Measurements from ENCODE around the gene SBF1. TPM values are rescaled to one million over a fixed set of nuclear protein-coding genes. Genes with fewer than 3 reads are reported as not detected.

SBF1 gene
- total RNA-seq, 1 donor from 2014 or later = 37.3 TPM

DNA sequence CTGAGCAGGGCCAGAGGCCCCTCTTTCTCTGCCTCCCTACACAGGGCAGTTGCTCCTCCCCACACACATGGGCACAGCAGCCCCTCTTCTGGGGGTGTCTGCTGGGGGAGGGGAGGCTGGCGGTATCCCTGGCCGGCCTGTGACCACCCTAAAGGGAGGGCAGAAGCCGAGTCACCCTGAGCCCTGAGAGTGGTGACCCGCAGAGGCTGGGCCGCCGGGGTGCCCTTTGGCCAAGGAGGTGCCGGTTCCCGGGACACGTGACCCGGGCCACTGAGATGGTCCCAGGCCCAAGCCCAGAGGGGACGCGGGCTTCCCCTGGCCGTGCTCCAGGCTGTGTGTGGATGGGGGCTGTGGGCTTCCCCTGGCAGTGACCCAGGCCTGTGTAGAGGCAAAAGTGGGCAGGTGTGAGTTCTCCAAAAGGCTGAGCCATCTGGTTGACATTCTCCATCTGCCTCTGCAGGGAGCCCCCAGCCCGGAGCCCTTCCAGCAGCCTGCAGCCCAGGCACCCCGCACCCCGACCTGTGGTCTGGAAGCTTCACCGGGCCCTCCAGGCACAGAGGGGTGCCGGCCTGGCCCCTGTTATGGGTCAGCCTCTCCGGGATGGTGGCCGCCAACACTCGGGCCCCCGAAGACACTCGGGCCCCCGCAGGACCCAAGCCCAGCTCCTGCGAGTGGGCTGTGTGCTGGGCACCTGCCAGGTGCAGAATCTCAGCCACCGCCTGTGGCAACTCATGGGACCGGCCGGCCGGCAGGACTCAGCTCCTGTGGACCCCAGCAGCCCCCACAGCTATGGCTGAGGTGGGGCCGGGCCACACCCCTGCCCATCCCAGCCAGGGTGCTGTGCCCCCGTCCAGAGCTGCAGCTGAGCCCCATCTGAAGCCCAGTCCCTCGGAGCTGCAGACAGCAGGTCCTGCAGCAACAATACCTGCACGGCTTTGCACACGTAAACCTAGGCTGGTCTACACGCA lies 7.6 kb upstream of the SBF1 start:
- no peak for DNase-seq (ENCODE audit: extremely low spot score in 2 of 2)
- Histone ChIP-seq H3K27me3 (peaks cover 19% of the 10 kb centered on the region), H3K36me3 (no peaks in the 10 kb centered on the region), H3K9me3 (no peaks in the 10 kb centered on the region), H3K4me1 (peaks cover 15% of the 10 kb centered on the region), H3K27ac (no peak overlapping the region), H3K4me3 (peak overlapping the region; percentile 40 to 62)
- TF ChIP-seq, protein P1, sequence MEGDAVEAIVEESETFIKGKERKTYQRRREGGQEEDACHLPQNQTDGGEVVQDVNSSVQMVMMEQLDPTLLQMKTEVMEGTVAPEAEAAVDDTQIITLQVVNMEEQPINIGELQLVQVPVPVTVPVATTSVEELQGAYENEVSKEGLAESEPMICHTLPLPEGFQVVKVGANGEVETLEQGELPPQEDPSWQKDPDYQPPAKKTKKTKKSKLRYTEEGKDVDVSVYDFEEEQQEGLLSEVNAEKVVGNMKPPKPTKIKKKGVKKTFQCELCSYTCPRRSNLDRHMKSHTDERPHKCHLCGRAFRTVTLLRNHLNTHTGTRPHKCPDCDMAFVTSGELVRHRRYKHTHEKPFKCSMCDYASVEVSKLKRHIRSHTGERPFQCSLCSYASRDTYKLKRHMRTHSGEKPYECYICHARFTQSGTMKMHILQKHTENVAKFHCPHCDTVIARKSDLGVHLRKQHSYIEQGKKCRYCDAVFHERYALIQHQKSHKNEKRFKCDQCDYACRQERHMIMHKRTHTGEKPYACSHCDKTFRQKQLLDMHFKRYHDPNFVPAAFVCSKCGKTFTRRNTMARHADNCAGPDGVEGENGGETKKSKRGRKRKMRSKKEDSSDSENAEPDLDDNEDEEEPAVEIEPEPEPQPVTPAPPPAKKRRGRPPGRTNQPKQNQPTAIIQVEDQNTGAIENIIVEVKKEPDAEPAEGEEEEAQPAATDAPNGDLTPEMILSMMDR (IDR thresholded peaks at IDR 0.05) = no peak
- TF ChIP-seq POLR2AphosphoS5 (IDR thresholded peaks at IDR 0.05; ENCODE audit: insufficient read depth in 1 of 2, low read depth in 1 of 2) (no peak), POLR2A (IDR thresholded peaks at IDR 0.05) (no peak)
- intact Hi-C loops (cut with DNase I) = no loop called here

DNA sequence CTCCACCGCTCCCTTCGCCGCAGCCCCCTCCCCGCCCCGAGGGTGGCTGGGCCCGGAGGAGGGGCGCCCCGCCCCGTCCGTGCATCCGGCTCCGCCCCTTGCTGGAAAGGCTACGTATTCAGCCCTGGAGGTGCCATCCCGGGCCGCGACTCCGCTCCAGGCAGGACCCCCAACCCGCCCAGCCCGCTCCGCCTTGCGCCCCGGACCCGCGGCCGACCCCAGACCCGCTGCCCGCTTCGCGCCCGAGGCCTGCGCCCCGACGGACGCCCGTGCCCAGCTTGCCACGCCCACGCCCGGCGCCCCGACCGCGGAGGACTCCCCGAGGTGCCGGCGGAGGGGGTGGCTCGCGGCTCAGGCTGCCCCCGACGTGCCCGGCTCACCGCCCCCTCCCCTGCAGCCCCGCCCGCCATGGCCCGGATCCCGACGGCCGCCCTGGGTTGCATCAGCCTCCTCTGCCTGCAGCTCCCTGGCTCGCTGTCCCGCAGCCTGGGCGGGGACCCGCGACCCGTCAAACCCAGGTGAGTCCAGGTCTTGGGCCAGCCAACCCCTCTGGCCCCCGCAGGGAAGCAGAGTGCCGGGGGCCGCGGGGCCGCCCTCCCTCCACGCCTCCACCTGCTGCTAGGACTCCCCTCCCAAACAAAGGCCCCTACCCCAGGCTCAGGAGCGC lies 6.7 kb upstream of the SBF1 start, which contains the start of gene ADM2:
Gene ADM2, plus strand, starts transcription at position 104 of the 667 bp plus-strand sequence. Its CDS starts 305 bp downstream, at position 409.
- Histone ChIP-seq H3K4me1 (peaks cover 15% of the 10 kb centered on the region), H3K27me3 (peaks cover 19% of the 10 kb centered on the region), H3K4me3 (peak within 1 kb of the TSS; percentile 40 to 62), H3K36me3 (no peaks in the 10 kb centered on the region), H3K27ac (no peak within 1 kb of the TSS), H3K9me3 (no peaks in the 10 kb centered on the region)
- intact Hi-C loops (cut with DNase I) = no loop called here
- TF ChIP-seq, protein P1 (IDR thresholded peaks at IDR 0.05) = no peak
- no peak for TF ChIP-seq POLR2AphosphoS5 (IDR thresholded peaks at IDR 0.05; ENCODE audit: insufficient read depth in 1 of 2, low read depth in 1 of 2)
- TF ChIP-seq POLR2A (IDR thresholded peaks at IDR 0.05) = no peak
- no peak for DNase-seq (ENCODE audit: extremely low spot score in 2 of 2)

DNA sequence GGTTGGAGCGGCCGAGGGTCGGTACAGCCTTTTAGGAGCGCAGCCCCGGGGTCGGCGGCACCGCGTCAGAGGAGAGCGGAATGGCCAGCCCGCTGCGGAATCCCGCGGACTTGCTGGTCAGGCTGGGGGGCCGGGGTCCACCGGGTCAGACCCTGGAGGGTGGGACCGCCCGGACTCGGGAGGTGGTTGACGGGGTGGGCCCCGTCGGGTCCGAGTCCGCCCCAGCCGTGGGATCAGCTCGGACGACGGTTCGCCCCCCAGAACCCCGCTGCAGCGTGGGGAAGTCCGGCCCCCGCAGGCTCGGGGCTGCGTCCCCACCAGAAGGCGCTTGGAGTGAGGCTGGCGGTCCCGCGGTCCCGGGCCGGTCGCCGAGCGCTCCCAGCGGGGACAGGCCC lies 6.2 kb upstream of the SBF1 start:
- peaks cover 15% of the 10 kb centered on the region for H3K4me1 ChIP-seq
- DNase-seq (ENCODE audit: extremely low spot score in 2 of 2) = no peak
- peak overlapping the region; percentile 40 to 62 for H3K4me3 ChIP-seq
- no peaks in the 10 kb centered on the region for H3K36me3 ChIP-seq
- no peaks in the 10 kb centered on the region for H3K9me3 ChIP-seq
- H3K27ac ChIP-seq = no peak overlapping the region
- peaks cover 19% of the 10 kb centered on the region for H3K27me3 ChIP-seq
- TF ChIP-seq POLR2AphosphoS5 (IDR thresholded peaks at IDR 0.05; ENCODE audit: insufficient read depth in 1 of 2, low read depth in 1 of 2) = no peak
- intact Hi-C loops (cut with DNase I) = no loop called here

DNA sequence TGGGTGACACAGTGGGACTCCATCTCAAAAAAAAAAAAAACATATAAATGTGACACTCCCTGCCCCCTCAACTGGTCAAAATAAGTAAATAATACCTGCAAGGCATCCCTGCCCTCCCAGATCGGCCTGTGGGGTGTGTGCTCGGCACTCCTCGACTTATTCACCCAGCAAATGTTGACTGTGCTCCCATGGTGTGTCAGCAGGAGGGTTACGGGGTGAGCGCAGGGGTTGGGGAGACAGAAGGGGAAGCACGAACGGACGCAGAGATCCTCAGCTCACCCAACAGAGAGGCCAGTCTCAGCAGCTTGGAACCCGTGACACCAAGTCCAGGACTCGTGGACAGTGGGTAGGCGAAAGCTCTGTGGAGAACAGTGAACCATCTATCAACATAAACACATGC lies 4.9 kb upstream of the SBF1 start:
- TF ChIP-seq POLR2AphosphoS5 (IDR thresholded peaks at IDR 0.05; ENCODE audit: insufficient read depth in 1 of 2, low read depth in 1 of 2) (no peak), POLR2A (IDR thresholded peaks at IDR 0.05) (no peak)
- TF ChIP-seq, protein P1 (IDR thresholded peaks at IDR 0.05) = no peak
- no peak overlapping the region for H3K27ac ChIP-seq
- H3K27me3 ChIP-seq = peaks cover 19% of the 10 kb centered on the region
- H3K4me3 ChIP-seq = no peak overlapping the region
- no peaks in the 10 kb centered on the region for H3K9me3 ChIP-seq
- intact Hi-C loops (cut with DNase I) = no loop called here
- peaks cover 24% of the 10 kb centered on the region for H3K4me1 ChIP-seq
- H3K36me3 ChIP-seq = no peaks in the 10 kb centered on the region
- no peak for DNase-seq (ENCODE audit: extremely low spot score in 2 of 2)

DNA sequence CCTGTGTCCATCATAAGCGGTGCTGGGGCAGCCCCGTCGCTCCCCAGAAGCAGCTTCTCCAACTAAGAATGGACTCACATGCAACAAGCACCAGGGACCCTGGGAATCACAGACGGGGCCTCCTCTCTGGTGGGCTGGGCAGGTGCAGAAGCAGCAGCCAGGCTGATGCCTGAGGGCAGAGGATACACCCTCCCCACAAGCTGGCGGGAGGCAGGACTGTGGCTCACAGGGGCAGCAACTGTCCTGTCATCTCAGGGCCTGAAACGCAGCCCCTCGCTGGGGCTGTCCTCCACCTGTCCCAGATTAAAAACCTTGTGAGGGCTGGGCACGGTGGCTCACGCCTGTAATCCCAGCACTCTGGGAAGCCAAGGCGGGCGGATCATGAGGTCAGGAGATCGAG lies 3.1 kb upstream of the SBF1 start:
- no peak for DNase-seq (ENCODE audit: extremely low spot score in 2 of 2)
- intact Hi-C loops (cut with DNase I) = no loop called here
- H3K27ac ChIP-seq = no peak overlapping the region
- no peaks in the 10 kb centered on the region for H3K36me3 ChIP-seq
- no peak for TF ChIP-seq POLR2A (IDR thresholded peaks at IDR 0.05)
- TF ChIP-seq, protein P1 (IDR thresholded peaks at IDR 0.05) = no peak
- TF ChIP-seq POLR2AphosphoS5 (IDR thresholded peaks at IDR 0.05; ENCODE audit: insufficient read depth in 1 of 2, low read depth in 1 of 2) = no peak
- peaks cover 36% of the 10 kb centered on the region for H3K4me1 ChIP-seq
- H3K4me3 ChIP-seq = no peak overlapping the region
- no peaks in the 10 kb centered on the region for H3K9me3 ChIP-seq
- H3K27me3 ChIP-seq = peaks cover 18% of the 10 kb centered on the region

Measured in vagina (tissue), 2 donors.